Right lobe of liver (tissue), 4 donors: ENCODE measurements around the gene WNK1.

Experiments used
- POLR2A ChIP-seq: fragments of 450-650 bp; IDR thresholded peaks from one replicate; pipeline ENCODE4 v1.6.1; 2017; ENCODE audit warnings: antibody characterized with exemption, mild to moderate bottlenecking
- TF ChIP-seq, protein P1 (sequence below), 4 donors: fragments of 200-600 bp in 3 of 4; fragments of 450-650 bp in 1 of 4; IDR thresholded peaks; one replicate each; pipeline versions ENCODE4 v1.5.1 to v1.8.0; 2016 to 2022; ENCODE audit warnings: antibody characterized with exemption in 4 of 4, mild to moderate bottlenecking in 2 of 4
- donor health status: DM: no; HTN: no; CAD: no.
- donor health status: DM: no; HTN: no; CAD: no.
- donor health status: DM: no; HTN: yes; CAD: no.

GRCh38 chr12:812950-813349, 60.6 kb downstream of the WNK1 start:
- TF ChIP-seq, protein P1, sequence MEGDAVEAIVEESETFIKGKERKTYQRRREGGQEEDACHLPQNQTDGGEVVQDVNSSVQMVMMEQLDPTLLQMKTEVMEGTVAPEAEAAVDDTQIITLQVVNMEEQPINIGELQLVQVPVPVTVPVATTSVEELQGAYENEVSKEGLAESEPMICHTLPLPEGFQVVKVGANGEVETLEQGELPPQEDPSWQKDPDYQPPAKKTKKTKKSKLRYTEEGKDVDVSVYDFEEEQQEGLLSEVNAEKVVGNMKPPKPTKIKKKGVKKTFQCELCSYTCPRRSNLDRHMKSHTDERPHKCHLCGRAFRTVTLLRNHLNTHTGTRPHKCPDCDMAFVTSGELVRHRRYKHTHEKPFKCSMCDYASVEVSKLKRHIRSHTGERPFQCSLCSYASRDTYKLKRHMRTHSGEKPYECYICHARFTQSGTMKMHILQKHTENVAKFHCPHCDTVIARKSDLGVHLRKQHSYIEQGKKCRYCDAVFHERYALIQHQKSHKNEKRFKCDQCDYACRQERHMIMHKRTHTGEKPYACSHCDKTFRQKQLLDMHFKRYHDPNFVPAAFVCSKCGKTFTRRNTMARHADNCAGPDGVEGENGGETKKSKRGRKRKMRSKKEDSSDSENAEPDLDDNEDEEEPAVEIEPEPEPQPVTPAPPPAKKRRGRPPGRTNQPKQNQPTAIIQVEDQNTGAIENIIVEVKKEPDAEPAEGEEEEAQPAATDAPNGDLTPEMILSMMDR (IDR thresholded peaks at IDR 0.05): no peak
- no peak for TF ChIP-seq POLR2A
